Islet of Langerhans (tissue), 1 donor: ENCODE measurements around the gene NFATC4.
"Not testable (repeated sequence)": the region's sequence is repeated elsewhere in the genome, so short reads cannot be mapped to it uniquely, and the experiment has no call there.

Experiments
- FAIRE-seq: peaks from one replicate; lab custom pipeline; 2011; peaks lifted over from hg19 to GRCh38; lab: Jason Lieb, UNC

Gene NFATC4

DNA sequence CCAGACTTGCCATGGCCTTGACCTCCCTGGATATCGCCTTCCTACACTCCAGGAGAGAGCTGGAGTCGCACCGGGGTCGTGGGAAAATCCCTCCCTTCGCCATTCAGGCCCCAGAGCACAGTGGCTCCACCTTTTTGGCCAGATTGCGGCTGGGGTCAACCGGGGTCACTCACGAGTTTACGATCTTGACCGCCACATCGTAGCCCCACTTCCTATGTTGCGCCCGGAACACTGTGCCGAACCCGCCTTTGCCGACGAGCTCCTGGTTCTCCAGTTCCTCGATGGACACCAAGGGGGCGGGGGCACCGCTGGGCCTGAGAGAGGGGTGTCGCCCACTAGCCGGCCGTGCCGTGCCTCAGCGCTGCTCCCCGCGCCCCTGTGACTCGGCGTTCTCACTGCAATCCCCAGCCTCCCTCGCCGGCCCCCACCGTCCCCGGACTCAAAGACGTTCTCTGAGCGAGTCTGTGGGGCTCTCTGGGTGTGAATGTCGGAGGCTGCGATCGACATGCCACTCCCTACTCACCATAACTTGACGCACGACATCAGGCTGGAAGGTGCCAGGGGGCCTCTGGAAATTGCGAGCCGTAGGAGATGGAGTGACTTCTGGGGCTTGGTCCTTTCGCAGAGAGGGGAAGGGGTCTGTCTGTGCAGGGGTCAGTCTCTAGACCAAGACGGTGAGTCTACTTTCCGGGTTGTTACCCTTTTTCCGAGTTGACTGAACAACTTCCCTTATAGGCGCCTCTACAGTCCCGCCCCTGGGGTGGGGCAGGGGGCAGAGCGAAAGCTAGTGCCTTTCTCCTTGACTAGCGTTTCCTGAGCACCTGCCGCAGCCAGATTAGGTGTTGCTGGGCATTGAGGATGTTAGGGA, 28.5 kb upstream of the NFATC4 start, which contains the start of gene RIPK3:
RIPK3 (minus strand) TSS at position 708 of the 868 bp plus-strand sequence; CDS start at position 543, 165 bp downstream.
- FAIRE-seq: no peak

DNA sequence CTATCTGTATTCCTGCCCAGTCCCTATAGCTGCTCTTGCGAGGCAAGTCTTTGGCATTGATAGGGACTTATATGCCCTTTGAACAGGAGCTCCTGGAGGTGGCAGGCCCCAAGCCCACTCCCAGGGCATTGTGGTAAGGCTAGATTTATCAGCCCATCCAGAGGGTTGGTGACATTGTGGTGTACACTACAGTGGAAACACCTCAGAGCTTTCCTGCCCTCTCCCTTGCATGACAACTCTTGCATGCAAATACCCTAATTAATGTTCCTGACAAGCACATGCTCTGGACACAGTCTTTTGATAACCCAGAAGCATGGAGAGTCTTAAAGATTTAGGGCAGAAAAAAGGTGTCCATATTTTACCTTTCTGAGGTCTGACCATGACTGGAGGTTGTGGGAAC, 27.4 kb upstream of the NFATC4 start:
- FAIRE-seq: no peak

DNA sequence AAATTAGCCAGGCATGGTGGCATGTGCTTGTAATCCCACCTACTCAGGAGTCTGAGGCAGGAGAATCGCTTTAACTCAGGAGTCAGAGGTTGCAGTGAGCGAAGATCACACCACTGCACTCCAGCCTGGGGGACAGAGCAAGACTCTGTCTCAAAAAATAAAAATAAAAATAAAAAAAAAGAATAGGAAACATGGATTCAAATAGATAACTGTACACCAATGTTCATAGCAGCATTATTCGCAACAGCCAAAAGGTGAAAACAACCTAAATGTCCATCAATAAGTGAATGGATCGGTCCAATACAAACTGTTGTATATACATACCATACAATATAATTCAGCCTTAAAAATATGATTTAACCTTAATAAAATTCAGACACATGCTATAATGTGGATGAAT, 25.1 kb upstream of the NFATC4 start:
- FAIRE-seq: no peak

DNA sequence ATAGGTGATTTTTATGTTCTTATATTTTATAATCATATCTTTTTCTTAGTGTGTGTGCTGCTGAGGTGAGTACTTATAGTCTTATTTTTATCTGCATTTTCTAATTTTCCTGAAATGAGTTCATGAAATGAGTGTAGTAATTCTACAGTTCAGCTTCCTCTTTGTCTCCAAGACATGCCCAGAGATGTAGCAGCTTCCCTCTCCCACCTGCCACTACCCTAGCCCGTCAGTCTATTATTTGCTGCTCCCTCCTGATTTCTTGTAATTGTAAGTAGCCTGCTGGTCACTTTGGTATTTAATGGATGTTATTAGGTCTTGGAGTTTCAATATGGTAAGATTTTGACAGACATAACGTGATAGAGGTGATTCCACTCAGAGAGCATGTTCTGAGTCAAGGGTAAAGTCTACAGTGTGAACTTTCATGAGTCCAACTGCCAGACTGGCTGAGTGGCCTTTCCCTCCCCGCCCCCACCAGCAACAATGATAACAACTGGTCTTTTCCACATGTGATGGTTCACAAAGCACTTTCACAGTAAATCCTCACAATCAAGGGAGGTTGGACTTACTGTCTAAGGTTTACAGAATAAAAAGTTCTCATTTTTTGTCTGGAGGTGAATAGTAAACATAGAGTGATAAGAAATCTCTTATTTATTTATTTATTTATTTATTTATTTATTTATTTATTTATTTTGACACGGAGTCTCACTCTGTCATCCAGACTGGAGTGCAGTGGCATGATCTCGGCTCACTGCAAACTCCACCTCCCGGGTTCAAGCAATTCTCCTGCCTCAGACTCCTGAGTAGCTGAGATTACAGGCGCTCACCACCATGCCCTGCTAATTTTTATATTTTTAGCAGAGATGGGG, 24.0 kb upstream of the NFATC4 start:
- FAIRE-seq: no peak

DNA sequence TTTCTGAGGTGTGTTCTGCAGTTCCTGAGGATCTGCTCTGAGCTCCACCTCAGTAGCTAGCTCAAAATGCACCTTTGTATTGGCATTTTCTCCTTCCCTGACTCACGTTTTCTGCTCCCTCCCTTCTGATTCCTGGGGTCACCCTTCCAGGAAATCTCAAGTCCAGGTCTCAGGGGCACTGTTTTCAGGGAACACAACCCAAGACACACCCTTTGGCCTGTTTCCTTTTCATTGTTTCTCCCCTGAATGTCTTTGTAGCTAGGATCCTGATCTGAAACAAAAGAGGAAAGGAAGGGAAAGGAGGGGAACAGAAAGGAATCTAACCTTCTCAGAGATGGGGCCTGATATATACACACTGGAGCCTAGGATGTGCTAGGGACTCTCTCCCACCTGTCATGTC, 20.9 kb upstream of the NFATC4 start:
- no peak for FAIRE-seq

DNA sequence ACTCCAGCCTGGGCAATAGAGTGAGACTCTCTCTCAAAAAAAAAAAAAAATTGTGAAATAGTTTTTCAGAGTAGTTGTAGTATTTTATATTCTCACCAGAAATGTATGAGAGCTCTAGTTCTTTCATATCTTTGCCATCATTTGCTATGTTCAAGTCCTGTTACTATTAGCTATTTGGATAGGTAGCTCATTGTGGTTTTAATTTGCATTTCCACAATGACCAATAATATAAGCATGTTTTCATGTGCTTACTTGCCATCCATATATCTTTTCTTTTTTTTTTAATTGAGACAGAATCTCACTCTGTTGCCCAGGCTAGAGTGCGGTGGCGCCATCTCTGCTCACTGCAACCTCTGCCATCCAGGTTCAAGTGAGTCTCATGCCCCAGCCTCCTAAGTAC, 19.8 kb upstream of the NFATC4 start:
- FAIRE-seq: no peak

DNA sequence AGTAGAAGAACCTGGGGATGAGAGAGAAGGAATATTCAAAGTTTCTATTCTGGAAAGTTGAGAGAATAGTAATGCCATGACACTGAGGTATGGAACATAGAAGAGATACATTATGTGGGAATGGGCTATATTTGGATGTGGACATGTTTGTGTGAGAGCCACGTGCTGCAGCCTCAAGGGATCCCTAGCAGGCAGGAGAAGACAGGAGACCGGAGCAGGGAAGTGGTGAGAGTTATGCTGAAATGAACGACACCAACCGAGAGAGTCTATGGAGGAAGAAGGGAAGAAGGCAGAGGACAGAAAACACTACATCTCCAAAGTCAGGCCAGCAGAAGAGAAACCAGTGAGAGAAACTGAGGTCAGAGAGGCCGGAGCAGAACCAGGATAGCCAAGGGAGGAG, 18.2 kb upstream of the NFATC4 start:
- no peak for FAIRE-seq

DNA sequence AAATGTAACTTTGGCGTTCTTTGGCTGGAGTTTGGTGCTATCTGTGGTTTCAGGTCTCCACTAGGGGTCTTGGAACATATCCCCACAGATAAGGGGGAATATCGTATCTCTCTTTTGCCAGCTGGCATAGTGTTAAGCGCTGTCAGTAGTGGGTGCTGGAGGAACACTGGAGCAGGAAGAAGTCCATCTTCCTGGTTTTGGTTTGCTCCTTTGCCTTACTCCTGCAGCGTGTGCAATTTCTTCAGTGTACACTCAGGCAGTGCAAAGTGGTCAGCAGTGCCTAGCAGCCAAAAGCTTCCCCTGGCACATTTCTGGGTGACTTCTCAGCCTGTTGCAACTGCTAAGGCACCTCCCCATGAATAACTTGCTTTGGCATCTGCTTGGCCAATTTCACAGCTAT, 16.5 kb upstream of the NFATC4 start:
- no peak for FAIRE-seq

- no peak for FAIRE-seq
These were observed 14.2 kb upstream of the NFATC4 start for GRCh38 chr14:24353559-24354481.

- FAIRE-seq: not testable (repeated sequence)
These were observed 13.5 kb upstream of the NFATC4 start for GRCh38 chr14:24354482-24354825.

- FAIRE-seq: no peak
These were observed 13.0 kb upstream of the NFATC4 start for GRCh38 chr14:24355009-24355408.

- no peak for FAIRE-seq
These were observed 11.8 kb upstream of the NFATC4 start for GRCh38 chr14:24356208-24356607.

GRCh38 chr14:24360281-24360680, 7.7 kb upstream of the NFATC4 start:
- no peak for FAIRE-seq

DNA sequence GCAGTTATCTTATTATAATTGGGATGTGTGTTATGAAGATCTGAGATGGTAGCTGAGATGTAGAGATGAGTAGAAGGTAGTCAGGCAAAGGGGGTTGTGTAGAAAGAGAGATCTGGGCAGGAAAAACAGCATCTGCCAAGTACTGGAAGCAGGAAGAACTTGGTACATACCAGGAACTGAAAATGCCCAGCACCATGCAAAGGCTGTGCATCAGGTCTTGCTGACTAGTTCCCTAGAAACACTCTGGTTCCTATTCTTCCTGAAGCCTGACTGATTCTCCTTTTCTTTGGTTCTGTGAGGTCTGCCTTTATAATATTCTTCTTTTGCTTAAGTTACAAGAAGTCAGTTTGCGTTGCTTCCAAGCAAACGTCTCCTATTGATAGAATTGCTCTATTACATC, 6.7 kb upstream of the NFATC4 start:
- no peak for FAIRE-seq

- FAIRE-seq: no peak
These were observed 5.6 kb upstream of the NFATC4 start for GRCh38 chr14:24362241-24362960.

GRCh38 chr14:24363401-24363800, 4.6 kb upstream of the NFATC4 start:
- FAIRE-seq: no peak

DNA sequence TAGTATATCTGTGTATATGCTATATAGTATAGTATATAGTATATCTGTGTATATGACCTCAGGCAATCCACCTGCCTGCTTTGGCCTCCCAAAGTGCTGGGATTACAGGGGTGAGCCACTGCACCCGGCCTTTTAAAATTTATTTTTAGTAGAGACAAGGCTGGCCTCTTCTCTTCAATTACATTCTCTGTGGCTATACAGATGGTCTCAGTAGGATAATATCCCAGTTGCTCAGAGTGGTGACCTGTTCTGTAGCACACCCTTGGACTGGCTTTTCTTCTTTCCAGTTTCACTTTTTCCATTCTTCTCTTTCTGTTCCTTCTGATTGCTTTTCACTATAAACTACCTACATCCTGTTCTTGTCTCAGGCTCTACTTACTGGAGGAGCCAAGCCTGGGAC, 3.1 kb upstream of the NFATC4 start:
- FAIRE-seq: no peak

- no peak for FAIRE-seq
These were observed 2.2 kb upstream of the NFATC4 start for GRCh38 chr14:24365600-24366412.

DNA sequence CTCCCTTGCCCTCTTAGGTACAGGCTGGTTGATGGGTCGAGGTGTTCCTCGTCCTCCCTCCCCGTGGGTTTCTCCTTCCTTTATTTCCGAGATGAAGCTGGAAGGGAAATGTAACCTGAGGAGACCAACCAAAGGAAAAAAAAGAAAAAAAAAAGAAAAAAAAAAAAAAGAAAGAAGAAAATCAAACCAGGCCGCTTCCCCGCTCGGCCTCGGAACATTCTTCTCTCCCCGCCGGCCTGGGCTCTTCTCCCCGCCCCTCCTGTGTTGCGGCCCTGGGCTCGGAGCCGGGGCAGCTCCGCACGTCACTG, 1.6 kb upstream of the NFATC4 start:
- no peak for FAIRE-seq

DNA sequence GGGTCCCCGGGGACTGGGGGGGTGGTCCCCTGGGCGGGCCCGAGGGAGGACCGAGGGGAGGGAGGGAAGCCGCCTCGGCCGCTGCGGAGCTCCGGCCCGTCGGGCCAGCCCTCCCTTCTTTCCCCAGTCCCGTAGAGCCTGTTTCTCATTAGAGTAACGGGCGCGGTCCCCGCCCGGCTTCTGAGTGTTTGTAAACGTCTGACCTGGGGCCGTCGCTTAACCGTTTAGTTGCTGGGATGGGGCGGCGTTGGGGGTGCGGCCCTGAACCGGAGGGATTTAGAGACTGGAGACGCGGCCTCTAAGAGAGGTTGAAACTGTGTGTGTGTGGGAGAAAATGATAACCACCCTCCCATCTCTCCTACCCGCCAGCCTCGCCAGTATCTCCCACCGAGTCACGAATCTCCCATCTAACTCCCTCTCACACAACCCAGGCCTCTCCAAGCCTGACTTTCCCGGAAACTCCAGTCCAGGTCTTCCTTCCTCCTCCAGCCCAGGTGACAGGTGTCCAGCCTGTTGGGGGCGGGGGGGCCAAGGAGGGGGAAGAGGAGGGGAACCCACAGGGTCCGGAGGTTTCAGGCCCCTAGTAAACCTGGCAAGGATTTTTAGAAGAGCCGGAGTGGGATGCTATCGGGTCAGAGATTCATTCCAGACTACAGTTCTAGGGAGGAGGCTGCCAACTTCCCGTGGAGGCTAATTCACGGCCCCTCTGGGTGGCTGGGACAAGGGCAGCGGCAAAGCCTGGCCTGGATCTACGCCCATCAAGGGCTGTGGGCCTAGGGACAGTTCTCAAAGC, 1.1 kb upstream of the NFATC4 start:
- FAIRE-seq: no peak
